Naive B cell (primary cell): ENCODE data around the gene NCF2. TPM values are rescaled to one million over a fixed set of nuclear protein-coding genes. Genes with fewer than 3 reads are reported as not detected.
A peak's percentile ranks its signal among the peaks of the same experiment; 100 is the strongest.
"Not testable (repeated sequence)": the region's sequence is repeated elsewhere in the genome, so short reads cannot be mapped to it uniquely, and the experiment has no call there.

Source experiments
- ATAC-seq, 2 donors: fragments of 150-1000 bp; cut with Tn5 transposase; 2 replicates each; pipeline ENCODE4 v1.10.0; 2021; ENCODE audit warnings: low read depth in 2 of 2, mild to moderate bottlenecking in 2 of 2, moderate library complexity in 2 of 2
- DNase-seq: peaks from one replicate; pipeline ENCODE4 v3.0.0; 2022
- H3K27ac Mint-ChIP-seq, 6 donors: one replicate each; pipeline ENCODE4 v1.8.0; 2020 to 2022; ENCODE audit warnings: mild to moderate bottlenecking in 6 of 6, mixed read lengths in 6 of 6, moderate library complexity in 5 of 6, inconsistent platforms in 2 of 6
- H3K27me3 Mint-ChIP-seq, 3 donors: one replicate each; pipeline ENCODE4 v1.8.0; 2021 to 2022; ENCODE audit warnings: mixed read lengths in 3 of 3, mild to moderate bottlenecking in 1 of 3
- H3K36me3 Mint-ChIP-seq, 2 donors: one replicate each; pipeline ENCODE4 v1.8.0; 2020 to 2022; ENCODE audit warnings: mixed read lengths in 2 of 2, inconsistent platforms in 1 of 2, mild to moderate bottlenecking in 1 of 2
- H3K4me1 Mint-ChIP-seq, 3 donors: one replicate each; pipeline ENCODE4 v1.8.0; 2020 to 2022; ENCODE audit warnings: mixed read lengths in 3 of 3, inconsistent platforms in 1 of 3, mild to moderate bottlenecking in 1 of 3, moderate library complexity in 1 of 3
- H3K4me3 Mint-ChIP-seq, 8 donors: one replicate each; pipeline ENCODE4 v1.8.0; 2020 to 2022; ENCODE audit warnings: mild to moderate bottlenecking in 8 of 8, mixed read lengths in 8 of 8, moderate library complexity in 8 of 8, inconsistent platforms in 2 of 8
- H3K9me3 Mint-ChIP-seq, 7 donors: one replicate each; pipeline ENCODE4 v1.8.0; 2020 to 2022; ENCODE audit warnings: mixed read lengths in 7 of 7, mild to moderate bottlenecking in 5 of 7, inconsistent platforms in 2 of 7, moderate library complexity in 1 of 7
- polyA plus RNA-seq, 6 donors: library from polyadenylated mRNA; unstranded; fragments of 300-500 nt; fragmentation: Illumina TruSeq; gene quantifications; one replicate each; pipeline ENCODE4 v1.2.3, GENCODE V29; 2021; ENCODE audit warnings: low read depth in 6 of 6

NCF2 gene
- polyA plus RNA-seq, 6 donors from 2014 or later: 5.6 to 11.0 (median 6.3) TPM; not detected in 1

DNA sequence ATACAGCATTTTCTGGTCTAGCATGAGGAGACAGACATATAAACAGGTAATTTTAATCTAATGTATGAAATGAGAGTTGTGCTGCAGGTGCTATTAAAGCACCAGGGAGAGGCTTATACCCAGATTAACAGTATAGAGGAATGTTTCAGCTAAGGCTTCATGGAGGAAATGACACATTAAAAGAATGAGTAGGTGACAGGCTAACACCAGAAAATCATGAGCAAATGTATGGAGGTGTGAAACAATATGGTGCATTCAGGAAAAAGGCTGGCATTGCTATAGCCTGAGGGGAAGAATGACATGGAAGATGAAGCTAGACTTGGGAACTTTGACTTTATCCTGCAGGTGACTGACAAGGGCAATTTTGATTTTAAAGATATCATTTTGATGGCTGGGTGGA, 38.3 kb upstream of the NCF2 start:
- H3K27me3 Mint-ChIP-seq: no peaks in the 10 kb centered on the region
- no peaks in the 10 kb centered on the region for H3K9me3 Mint-ChIP-seq
- peaks cover 16% of the 10 kb centered on the region in 2 donors for H3K36me3 Mint-ChIP-seq
- H3K4me3 Mint-ChIP-seq: no peak overlapping the region
- DNase-seq (no peak), ATAC-seq (no peak)
- H3K27ac Mint-ChIP-seq: peak overlapping the region in 1 of 6 donors; percentile 14
- peaks cover 19 to 39% (median 20%) of the 10 kb centered on the region in 3 donors for H3K4me1 Mint-ChIP-seq

DNA sequence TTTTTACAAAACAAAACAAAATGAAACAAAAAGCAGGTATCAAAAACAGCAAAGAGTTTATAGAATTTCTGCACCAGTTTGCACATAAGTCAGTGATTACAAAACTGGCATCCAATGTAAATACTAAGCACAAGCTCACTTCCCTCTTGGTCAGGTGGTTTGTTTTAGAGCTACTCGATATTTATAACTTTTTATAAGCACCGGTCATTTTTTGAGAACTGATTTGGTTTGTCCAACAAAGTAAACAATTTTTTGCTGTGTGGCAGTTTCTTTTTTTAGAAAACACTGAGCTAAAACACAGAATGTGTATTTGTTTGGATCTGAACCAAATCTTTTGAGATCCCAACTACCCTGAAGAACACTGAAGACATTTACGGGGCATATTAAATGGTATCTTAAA, 36.0 kb upstream of the NCF2 start:
- not testable (repeated sequence) for H3K4me3 Mint-ChIP-seq, H3K27ac Mint-ChIP-seq, ATAC-seq, H3K9me3 Mint-ChIP-seq, DNase-seq, H3K27me3 Mint-ChIP-seq
- Mint-ChIP-seq H3K4me1 (peaks cover 21 to 43% (median 25%) of the 10 kb centered on the region in 3 donors), H3K36me3 (peaks cover 16% of the 10 kb centered on the region in 2 donors)

DNA sequence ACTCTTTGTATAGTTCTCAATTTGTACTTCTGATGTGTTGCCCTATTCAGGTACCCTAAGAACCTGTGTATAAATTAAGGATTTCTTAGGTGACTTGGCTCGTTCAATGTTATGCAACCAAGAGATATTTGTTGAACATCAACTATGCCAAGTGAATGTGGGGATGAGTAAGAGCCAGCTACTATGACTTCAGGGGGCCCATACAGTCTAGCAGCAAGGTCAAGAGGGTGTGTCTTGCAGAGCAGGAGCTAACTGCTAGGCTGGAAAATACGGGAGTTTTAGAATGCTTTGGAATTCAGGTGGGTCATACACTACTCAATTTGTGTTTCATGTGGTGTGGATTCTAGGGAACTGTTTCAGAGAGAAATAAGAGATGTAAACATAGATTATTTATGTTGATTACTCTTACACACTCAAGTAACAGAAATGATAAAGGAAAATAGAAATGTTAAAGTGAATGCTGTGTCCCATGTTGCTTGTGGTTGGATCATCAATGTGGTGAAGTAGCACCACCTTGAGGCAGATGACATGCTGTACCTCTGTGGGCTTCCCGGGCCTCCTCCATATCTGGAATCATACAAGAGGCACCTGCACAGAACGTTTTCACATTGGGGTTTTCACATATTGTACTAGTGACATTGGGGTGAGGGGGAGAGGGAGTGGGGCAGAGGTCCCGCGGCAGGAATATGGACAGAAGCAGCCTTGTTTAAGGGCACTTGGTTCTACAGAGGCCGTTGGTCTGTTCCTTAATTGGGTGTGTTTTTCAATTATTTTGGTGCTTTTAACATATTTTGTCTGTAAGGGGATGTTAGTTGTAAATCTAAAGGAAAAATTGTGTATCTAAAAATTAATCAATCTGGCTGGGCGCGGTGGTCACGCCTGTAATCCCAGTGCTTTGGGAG, 32.9 kb upstream of the NCF2 start:
- Mint-ChIP-seq H3K4me3 (no peak overlapping the region), H3K9me3 (no peaks in the 10 kb centered on the region), H3K27ac (peak overlapping the region; percentile 9 to 92 (median 80)), H3K4me1 (peaks cover 8 to 19% (median 10%) of the 10 kb centered on the region in 3 donors), H3K27me3 (no peaks in the 10 kb centered on the region), H3K36me3 (no peaks in the 10 kb centered on the region)
- DNase-seq (peak; percentile 53), ATAC-seq (peak; percentile 95 to 100)

DNA sequence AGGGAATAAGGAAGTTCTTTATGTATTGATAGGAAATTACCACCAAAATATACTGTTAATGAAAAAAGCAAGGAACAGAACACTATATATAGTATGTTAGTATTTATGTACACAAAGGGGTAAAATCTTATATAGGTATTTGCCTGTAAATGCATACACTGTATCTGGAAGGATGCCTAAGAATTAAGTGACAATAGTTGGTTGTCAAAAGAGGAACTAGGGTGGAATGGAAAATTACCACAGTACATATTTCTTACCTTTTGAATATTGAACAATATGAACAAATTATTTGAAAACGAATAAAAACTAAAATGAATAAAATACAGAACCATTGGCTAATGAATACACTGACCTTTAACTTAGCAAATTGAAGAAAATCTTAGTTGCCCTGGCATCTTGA, 31.8 kb upstream of the NCF2 start:
- H3K27me3 Mint-ChIP-seq: no peaks in the 10 kb centered on the region

DNA sequence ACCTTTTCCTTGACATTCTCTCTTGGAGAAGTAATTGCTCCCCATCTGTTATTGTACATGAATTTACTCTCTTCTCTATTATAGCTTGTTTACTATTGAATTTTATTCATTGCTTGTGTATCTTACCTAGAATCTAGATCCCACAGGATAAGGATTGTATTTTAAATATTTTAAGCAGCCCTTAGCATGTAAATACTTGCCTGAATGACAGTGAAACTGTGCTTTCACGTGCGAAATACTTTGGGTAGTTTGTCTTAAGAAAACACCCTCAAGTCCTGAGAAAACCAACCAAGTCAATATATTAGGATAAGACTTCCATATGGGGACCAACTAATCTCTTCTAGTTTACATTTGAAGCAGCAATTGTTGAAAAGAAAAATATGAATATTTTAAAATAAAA, 30.1 kb upstream of the NCF2 start:
- Mint-ChIP-seq H3K36me3 (no peaks in the 10 kb centered on the region), H3K27me3 (no peaks in the 10 kb centered on the region), H3K27ac (peak overlapping the region in 1 of 6 donors; percentile 63), H3K4me1 (peaks cover 8 to 19% (median 10%) of the 10 kb centered on the region in 3 donors), H3K9me3 (no peaks in the 10 kb centered on the region), H3K4me3 (no peak overlapping the region)
- no peak for DNase-seq
- ATAC-seq: no peak

More for the DNA sequence above, 31.8 kb upstream of the NCF2 start:
- no peaks in the 10 kb centered on the region for H3K9me3 Mint-ChIP-seq
- peaks cover 8 to 19% (median 10%) of the 10 kb centered on the region in 3 donors for H3K4me1 Mint-ChIP-seq
- peak overlapping the region in 2 of 6 donors; percentile 6 to 13 for H3K27ac Mint-ChIP-seq
- no peak overlapping the region for H3K4me3 Mint-ChIP-seq
- no peaks in the 10 kb centered on the region for H3K36me3 Mint-ChIP-seq
- ATAC-seq: no peak
- no peak for DNase-seq

DNA sequence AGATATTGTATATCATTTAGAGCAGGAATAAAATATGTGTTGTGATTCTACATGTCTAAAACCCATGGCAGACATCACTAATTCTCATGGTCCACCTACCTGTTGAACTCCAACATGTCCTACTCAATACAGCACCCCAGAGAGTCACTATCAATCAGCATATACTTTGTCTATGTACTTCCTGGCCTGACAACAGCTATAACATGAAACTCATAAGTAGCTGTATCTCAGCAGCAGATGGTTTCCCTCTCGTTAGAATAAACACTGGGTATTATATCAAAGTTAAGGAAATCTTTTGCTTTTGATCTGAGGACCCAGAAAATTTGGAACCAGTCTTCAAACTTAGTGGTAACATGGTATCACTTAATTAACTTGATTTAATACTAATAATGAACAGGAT, 29.5 kb upstream of the NCF2 start:
- no peaks in the 10 kb centered on the region for H3K9me3 Mint-ChIP-seq
- peaks cover 8 to 19% (median 10%) of the 10 kb centered on the region in 3 donors for H3K4me1 Mint-ChIP-seq
- no peak for ATAC-seq
- H3K4me3 Mint-ChIP-seq: no peak overlapping the region
- no peak for DNase-seq
- no peak overlapping the region for H3K27ac Mint-ChIP-seq
- H3K36me3 Mint-ChIP-seq: no peaks in the 10 kb centered on the region
- H3K27me3 Mint-ChIP-seq: peaks cover 0 to 4% (median 0%) of the 10 kb centered on the region in 3 donors

DNA sequence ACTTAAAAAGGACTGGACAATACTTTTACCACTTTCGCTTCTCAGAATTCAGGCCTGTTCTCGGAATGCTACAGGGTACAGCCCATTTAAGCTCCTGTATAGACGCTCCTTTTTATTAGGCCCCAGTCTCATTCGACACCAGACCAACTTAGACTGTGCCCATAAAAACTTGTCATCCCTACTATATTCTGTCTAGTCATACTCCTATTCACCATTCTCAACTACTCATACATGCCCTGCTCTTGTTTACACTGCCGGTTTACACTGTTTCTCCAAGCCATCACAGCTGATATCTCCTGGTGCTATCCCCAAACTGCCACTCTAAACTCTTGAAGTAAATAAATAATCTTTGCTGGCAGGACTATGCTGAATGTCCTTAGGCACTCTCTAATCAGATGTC, 27.9 kb upstream of the NCF2 start:
- peaks cover 0 to 11% (median 4%) of the 10 kb centered on the region in 3 donors for H3K27me3 Mint-ChIP-seq
- not testable (repeated sequence) for H3K4me3 Mint-ChIP-seq, H3K27ac Mint-ChIP-seq, ATAC-seq, H3K36me3 Mint-ChIP-seq, H3K9me3 Mint-ChIP-seq, DNase-seq
- H3K4me1 Mint-ChIP-seq: peaks cover 5 to 15% (median 7%) of the 10 kb centered on the region in 3 donors

DNA sequence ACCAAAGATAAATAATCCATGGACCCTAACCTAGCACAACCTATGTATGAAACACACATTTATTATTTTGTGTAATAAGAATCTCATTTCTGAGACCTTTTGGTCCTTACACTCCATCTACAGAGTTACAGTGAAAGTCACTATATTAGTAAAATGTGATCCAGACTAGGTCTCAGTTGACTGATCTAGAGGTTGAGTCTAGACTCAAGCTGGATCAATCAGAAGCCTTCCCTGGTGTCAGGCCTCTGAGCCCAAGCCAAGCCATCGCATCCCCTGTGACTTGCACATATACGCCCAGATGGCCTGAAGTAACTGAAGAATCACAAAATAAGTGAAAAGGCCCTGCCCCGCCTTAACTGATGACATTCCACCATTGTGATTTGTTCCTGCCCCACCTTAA, 22.7 kb upstream of the NCF2 start:
- H3K27me3 Mint-ChIP-seq: peaks cover 0 to 11% (median 4%) of the 10 kb centered on the region in 3 donors
- H3K4me1 Mint-ChIP-seq: peaks cover 4 to 12% (median 8%) of the 10 kb centered on the region in 3 donors
- not testable (repeated sequence) for H3K4me3 Mint-ChIP-seq, H3K9me3 Mint-ChIP-seq, DNase-seq, ATAC-seq, H3K36me3 Mint-ChIP-seq
- peak overlapping the region in 1 of 6 donors; percentile 56 for H3K27ac Mint-ChIP-seq

DNA sequence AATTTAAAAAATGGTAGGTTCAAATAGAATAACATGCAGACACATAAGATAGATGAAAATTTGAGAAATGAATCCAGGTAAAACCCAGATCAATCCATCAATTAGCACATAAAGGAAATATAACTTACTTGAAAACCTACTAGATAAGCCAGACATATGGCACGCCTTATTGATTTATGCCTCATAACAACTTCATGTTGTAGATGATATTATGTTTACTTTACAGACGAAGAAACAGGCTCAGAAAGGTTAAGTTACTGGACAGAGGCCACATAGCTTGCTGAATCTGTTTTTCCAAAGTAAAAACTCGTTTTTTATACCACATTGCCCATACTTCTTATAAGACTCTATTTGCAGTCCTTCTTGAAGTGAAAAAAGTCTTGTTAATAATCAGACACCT, 22.1 kb upstream of the NCF2 start:
- H3K36me3 Mint-ChIP-seq: no peaks in the 10 kb centered on the region
- H3K4me1 Mint-ChIP-seq: peaks cover 8 to 17% (median 13%) of the 10 kb centered on the region in 3 donors
- no peak for ATAC-seq
- peaks cover 0 to 3% (median 0%) of the 10 kb centered on the region in 7 donors for H3K9me3 Mint-ChIP-seq
- H3K27me3 Mint-ChIP-seq: peaks cover 0 to 11% (median 4%) of the 10 kb centered on the region in 3 donors
- no peak for DNase-seq
- H3K4me3 Mint-ChIP-seq: no peak overlapping the region
- H3K27ac Mint-ChIP-seq: no peak overlapping the region

DNA sequence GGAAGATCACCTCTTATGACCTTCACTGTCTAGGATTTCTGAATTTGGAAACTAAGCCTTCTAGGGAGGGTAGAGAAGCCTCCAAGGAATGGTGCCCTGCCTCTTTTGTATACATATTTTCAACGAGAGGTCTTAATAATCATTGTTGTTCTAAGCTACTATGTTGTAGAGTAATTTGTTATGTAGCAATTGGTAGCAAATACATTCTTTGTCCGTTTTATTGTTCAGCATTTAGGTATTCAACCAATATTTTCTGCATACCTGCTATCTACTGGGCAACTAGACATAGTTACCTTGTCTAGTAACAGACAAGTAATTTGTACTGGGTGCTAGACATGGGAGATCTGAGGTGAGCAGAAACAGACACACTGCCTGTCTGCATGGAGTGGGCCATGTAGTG, 20.8 kb upstream of the NCF2 start:
- no peak overlapping the region for H3K27ac Mint-ChIP-seq
- H3K4me3 Mint-ChIP-seq: no peak overlapping the region
- peaks cover 13 to 22% (median 19%) of the 10 kb centered on the region in 3 donors for H3K4me1 Mint-ChIP-seq
- peaks cover 0 to 11% (median 4%) of the 10 kb centered on the region in 3 donors for H3K27me3 Mint-ChIP-seq
- DNase-seq (no peak), ATAC-seq (no peak)
- no peaks in the 10 kb centered on the region for H3K36me3 Mint-ChIP-seq
- H3K9me3 Mint-ChIP-seq: peaks cover 0 to 3% (median 0%) of the 10 kb centered on the region in 7 donors

DNA sequence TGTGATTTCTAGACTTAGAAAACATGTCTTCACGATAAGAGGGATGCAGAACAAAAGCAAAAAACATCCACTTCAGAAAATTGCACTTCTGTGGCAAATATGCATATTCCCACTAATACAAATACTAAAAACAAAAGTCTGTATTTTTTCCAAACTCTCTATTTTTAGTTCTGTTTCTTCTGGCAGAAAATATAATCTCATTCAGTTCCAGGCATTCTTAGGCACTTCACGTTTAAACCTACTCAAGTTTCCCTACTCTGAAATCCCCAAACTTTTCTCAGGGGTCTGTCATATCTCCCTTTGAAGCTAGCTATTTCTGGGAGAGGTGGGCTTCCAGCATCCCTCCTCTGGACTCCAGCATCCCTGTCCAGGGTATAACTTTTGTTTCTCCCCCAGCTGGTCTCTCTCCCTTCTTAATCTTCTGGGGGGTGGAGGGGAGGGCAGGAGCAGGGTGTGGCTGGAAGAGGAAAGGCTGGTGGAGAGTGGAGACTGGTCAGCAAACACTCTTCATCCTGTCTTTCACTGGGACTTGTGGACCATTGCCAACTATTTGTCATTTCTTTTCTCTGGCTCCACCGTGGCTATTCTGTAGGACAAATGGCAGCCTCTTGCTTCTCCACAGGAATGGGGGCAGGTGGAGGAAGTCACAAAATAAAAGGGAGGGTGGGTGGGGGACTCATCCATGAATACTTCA, 19.6 kb upstream of the NCF2 start:
- no peaks in the 10 kb centered on the region for H3K36me3 Mint-ChIP-seq
- peak overlapping the region in 1 of 6 donors; percentile 78 for H3K27ac Mint-ChIP-seq
- peaks cover 0 to 3% (median 0%) of the 10 kb centered on the region in 7 donors for H3K9me3 Mint-ChIP-seq
- H3K4me3 Mint-ChIP-seq: no peak overlapping the region
- ATAC-seq (no peak), DNase-seq (no peak)
- H3K4me1 Mint-ChIP-seq: peaks cover 15 to 22% (median 19%) of the 10 kb centered on the region in 3 donors
- H3K27me3 Mint-ChIP-seq: peaks cover 0 to 8% (median 4%) of the 10 kb centered on the region in 3 donors

DNA sequence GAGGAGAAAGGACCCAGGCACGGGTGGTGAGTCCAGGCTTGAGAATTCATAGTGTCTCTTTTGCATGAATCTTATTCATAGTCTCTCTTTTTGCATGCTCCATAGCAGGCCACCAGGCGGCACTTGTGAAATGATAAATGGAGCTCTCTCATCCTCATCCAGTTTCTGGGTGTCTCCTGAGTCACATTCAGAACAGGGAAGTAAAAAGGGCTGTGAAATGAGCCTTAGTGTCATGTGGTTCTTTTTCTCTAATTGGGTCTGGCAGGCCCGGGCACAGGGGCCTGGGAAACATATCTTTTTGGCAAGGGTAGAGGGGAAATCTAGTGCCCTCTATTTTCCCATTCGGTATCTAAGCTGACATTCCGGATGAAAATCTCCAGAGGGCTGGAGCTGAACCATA, 19.1 kb upstream of the NCF2 start:
- Mint-ChIP-seq H3K36me3 (no peaks in the 10 kb centered on the region), H3K9me3 (peaks cover 0 to 3% (median 0%) of the 10 kb centered on the region in 7 donors), H3K27me3 (peaks cover 0 to 4% (median 2%) of the 10 kb centered on the region in 3 donors), H3K27ac (peak overlapping the region in 4 of 6 donors; percentile 9 to 59 (median 45)), H3K4me3 (no peak overlapping the region), H3K4me1 (peaks cover 21 to 25% (median 22%) of the 10 kb centered on the region in 3 donors)
- DNase-seq (no peak), ATAC-seq (peak; percentile 40 to 61)

DNA sequence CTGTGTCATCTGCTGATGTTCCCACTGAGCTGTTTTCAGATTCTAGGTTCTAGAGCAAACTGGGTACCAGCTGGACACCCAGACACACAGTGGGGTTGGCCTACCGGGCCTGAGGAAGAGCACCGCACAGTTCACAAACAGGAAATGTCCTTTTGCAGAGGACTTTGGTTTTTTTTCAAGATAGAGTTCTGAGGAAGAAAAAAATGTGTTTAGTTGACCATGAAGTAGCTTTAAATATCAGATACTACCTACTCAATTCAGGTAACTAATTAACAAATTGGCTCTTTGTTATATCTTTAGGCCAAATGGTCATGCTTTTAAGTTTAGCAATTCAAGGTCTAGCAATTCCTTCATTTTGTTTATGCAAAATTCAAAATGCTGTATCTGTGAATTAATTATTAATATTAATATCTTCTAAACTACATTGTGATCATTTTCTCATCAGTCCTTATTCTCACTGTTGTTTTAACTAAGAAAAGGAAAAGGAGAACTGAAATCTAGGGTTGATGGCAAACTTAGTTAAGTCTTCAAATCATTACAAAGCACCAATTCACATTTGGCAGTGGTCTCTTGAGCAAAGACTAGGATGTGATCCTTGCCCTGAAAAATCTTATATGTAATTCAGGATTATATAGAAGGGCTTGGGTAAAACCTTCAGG, 17.2 kb upstream of the NCF2 start:
- H3K27me3 Mint-ChIP-seq: peaks cover 0 to 4% (median 0%) of the 10 kb centered on the region in 3 donors
- H3K4me1 Mint-ChIP-seq: peaks cover 26 to 33% (median 28%) of the 10 kb centered on the region in 3 donors
- no peaks in the 10 kb centered on the region for H3K36me3 Mint-ChIP-seq
- H3K27ac Mint-ChIP-seq: peak overlapping the region in 5 of 6 donors; percentile 80 to 94 (median 90)
- DNase-seq: no peak
- H3K9me3 Mint-ChIP-seq: peaks cover 0 to 3% (median 0%) of the 10 kb centered on the region in 7 donors
- peak overlapping the region in 4 of 8 donors; percentile 19 to 71 (median 42) for H3K4me3 Mint-ChIP-seq
- ATAC-seq: peak in 1 of 2 donors; percentile 57
